Measurements from ENCODE around the gene APOBR.

GRCh38 chr16:28532940-28533647 is 38.7 kb downstream of the APOBR start:
- no peak for TF ChIP-seq CTCF (IDR thresholded peaks at IDR 0.05)
- no peak for TF ChIP-seq EZH2 (IDR thresholded peaks at IDR 0.05)

All from neural progenitor cell (in vitro differentiated cells).